GM19099 (cell line): Measurements from ENCODE around the gene TAC4.

Source experiments
- POLR2A ChIP-seq: IDR thresholded peaks from 3 replicates; pipeline ENCODE4 v1.6.1; 2011; ENCODE audit warnings: low read depth; ENCODE audit not compliant: insufficient read length; ENCODE audit errors: extremely low read depth

Gene TAC4

GRCh38 chr17:49858796-49859195 lies 10.9 kb upstream of the TAC4 start:
- no peak for TF ChIP-seq POLR2A

- TF ChIP-seq POLR2A: no peak
Observed at GRCh38 chr17:49854126-49854525, 6.3 kb upstream of the TAC4 start.

- TF ChIP-seq POLR2A: no peak
Observed at GRCh38 chr17:49853470-49854015, 5.7 kb upstream of the TAC4 start.

- TF ChIP-seq POLR2A: no peak
Observed at GRCh38 chr17:49851387-49852291, 3.8 kb upstream of the TAC4 start.

GRCh38 chr17:49850772-49851386 lies 3.0 kb upstream of the TAC4 start:
- TF ChIP-seq POLR2A: no peak

GRCh38 chr17:49850218-49850610 lies 2.3 kb upstream of the TAC4 start:
- TF ChIP-seq POLR2A: no peak

- TF ChIP-seq POLR2A: no peak
Observed at GRCh38 chr17:49848739-49849138, 870 bp upstream of the TAC4 start.

GRCh38 chr17:49846938-49847712 lies 744 bp downstream of the TAC4 start:
- TF ChIP-seq POLR2A: no peak

- no peak for TF ChIP-seq POLR2A
Observed at GRCh38 chr17:49845321-49845720, 2.5 kb downstream of the TAC4 start.

GRCh38 chr17:49843774-49844350 lies 4.0 kb downstream of the TAC4 start:
- TF ChIP-seq POLR2A: no peak

- no peak for TF ChIP-seq POLR2A
Observed at GRCh38 chr17:49842846-49843245, 5.0 kb downstream of the TAC4 start.

- no peak for TF ChIP-seq POLR2A
Observed at GRCh38 chr17:49842371-49842770, 5.5 kb downstream of the TAC4 start.

- TF ChIP-seq POLR2A: no peak
Observed at GRCh38 chr17:49841548-49841947, 6.3 kb downstream of the TAC4 start.

- no peak for TF ChIP-seq POLR2A
Observed at GRCh38 chr17:49839455-49839854, 8.4 kb downstream of the TAC4 start.
